Natural killer cell (primary cell): ENCODE measurements around the gene OR51B5. TPM values are rescaled to one million over a fixed set of nuclear protein-coding genes. Genes with fewer than 3 reads are reported as not detected.

Experiments
- ATAC-seq, 3 donors: fragments of 150-1000 bp in 2 of 3; fragments of 200-7000 bp in 1 of 3; cut with Tn5 transposase; 1 replicate in 1 of 3; 2 replicates in 2 of 3; pipeline ENCODE4 v1.10.0; 2021; ENCODE audit warnings: mild to moderate bottlenecking in 2 of 3, moderate library complexity in 2 of 3
- DNase-seq, 2 donors: peaks; one replicate each; pipeline versions ENCODE4 v3.0.0 to v3.0.0-alpha.2; 2013 to 2021; ENCODE audit warnings: mixed read lengths in 1 of 2
- H3K27ac ChIP-seq: one replicate; pipeline ENCODE4 v1.5.1; 2013; ENCODE audit warnings: mild to moderate bottlenecking, low read length
- H3K27me3 ChIP-seq: one replicate; pipeline ENCODE4 v1.6.1; 2013; ENCODE audit warnings: low read length; ENCODE audit not compliant: control insufficient read depth, insufficient read depth
- H3K36me3 ChIP-seq: one replicate; pipeline ENCODE4 v1.6.1; 2013; ENCODE audit warnings: low read length; ENCODE audit not compliant: control insufficient read depth, insufficient read depth
- H3K4me1 ChIP-seq: one replicate; pipeline ENCODE4 v1.6.1; 2013; ENCODE audit warnings: low read length; ENCODE audit not compliant: control insufficient read depth, insufficient read depth
- H3K4me3 ChIP-seq: one replicate; pipeline ENCODE4 v1.5.1; 2013; ENCODE audit warnings: low read length
- H3K9me3 ChIP-seq: one replicate; pipeline ENCODE4 v1.6.1; 2013; ENCODE audit warnings: low read length; ENCODE audit not compliant: control insufficient read depth, insufficient read depth
- H3K27ac Mint-ChIP-seq, 2 donors: one replicate each; pipeline ENCODE4 v1.8.0; 2022; ENCODE audit warnings: mild to moderate bottlenecking in 2 of 2, mixed read lengths in 2 of 2, moderate library complexity in 1 of 2
- H3K27me3 Mint-ChIP-seq, 2 donors: one replicate each; pipeline ENCODE4 v1.8.0; 2022; ENCODE audit warnings: low read depth in 2 of 2, mixed read lengths in 2 of 2
- H3K36me3 Mint-ChIP-seq: one replicate; pipeline ENCODE4 v1.8.0; 2022; ENCODE audit warnings: mixed read lengths
- H3K4me1 Mint-ChIP-seq, 2 donors: one replicate each; pipeline ENCODE4 v1.8.0; 2022; ENCODE audit warnings: mixed read lengths in 2 of 2
- H3K4me3 Mint-ChIP-seq: one replicate; pipeline ENCODE4 v1.8.0; 2022; ENCODE audit warnings: mild to moderate bottlenecking, moderate library complexity, mixed read lengths
- H3K9me3 Mint-ChIP-seq, 2 donors: one replicate each; pipeline ENCODE4 v1.8.0; 2022; ENCODE audit warnings: mixed read lengths in 2 of 2
- WGBS: methylation state at CpG from one replicate; pipeline ENCODE4 v1.1.7; 2013; ENCODE audit warnings: missing lambda C conversion rate; ENCODE audit not compliant: insufficient coverage; 5-methylcytosine and 5-hydroxymethylcytosine counted together
- intact Hi-C: fragments of 100-400 bp; cut with micrococcal nuclease; formaldehyde crosslinking; loops from one replicate; pipeline ENCODE4 v1.14.2; 2022
- total RNA-seq, 4 donors: library from RNA; stranded (reverse); fragments of 120-200 nt in 1 of 4; gene quantifications; one replicate each; pipeline versions ENCODE4 v1.2.3 to v1.2.4, GENCODE V29; 2013 to 2022
- TF ChIP-seq, protein P1 (sequence below): fragments of 200-600 bp; IDR thresholded peaks from one replicate; pipeline ENCODE4 v1.8.0; 2022; ENCODE audit warnings: antibody characterized with exemption

OR51B5 gene
- total RNA-seq, 3 donors from 2014 or later (not counting 1 experiment from before 2014, with no cell fraction given): not detected

DNA sequence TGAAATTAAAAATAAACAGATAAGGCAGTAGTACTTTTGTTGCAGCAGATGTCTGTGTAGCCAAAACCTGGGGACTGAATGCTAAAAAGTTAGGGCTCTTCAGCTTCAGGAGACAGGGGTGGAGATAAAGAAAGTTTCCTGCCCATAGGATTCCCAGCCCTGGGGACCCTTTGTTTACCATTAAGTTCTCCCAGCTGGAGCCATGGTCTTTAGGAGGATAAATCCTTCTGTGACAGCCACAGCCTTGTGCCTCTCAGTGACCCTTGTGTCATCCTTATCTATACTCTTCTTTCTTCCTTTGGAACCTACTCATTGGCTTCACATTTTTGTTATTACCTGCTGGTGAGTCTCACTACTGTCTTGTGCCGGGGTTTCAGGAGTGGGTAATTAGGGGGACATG, 40.3 kb upstream of the OR51B5 start, which contains the start of gene OR51M1:
Gene OR51M1, plus strand, starts transcription at position 237 of the 400 bp plus-strand sequence. CDS start 5,587 bp downstream, outside the sequence.
- WGBS: 76% methylated on average over 1 of the region's 1 CpG

DNA sequence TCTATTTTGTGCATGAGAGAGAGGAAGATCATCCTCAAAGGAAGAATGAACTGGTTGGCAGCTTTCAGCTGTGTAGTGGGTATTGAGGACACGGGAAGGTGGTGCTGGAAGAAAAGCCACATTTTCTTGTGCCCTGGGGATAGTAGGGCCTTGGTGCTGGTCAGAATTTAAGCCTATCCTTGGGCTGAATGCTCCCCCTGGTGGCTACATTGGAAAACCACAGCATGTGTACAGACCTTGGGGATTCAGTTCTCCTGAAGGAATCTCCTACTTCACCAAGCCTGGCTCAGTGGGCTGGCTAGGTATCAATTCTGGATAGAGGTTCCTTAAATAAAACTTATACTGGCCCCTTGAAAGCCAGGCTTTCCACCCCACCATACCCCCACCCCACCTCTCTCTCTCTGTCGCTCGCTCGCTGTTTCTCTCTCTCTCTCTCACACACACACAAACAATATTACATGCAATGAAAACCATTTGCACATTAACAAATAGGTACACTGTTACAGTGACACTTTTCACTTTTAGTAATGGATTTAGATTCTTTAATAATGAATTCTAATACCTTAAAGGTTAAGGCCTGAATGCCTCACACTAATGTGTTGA, 37.5 kb upstream of the OR51B5 start:
- DNase-seq (peak in 1 of 2 donors; percentile 19), ATAC-seq (peak in 1 of 3 donors; percentile 42)
- Histone ChIP-seq H3K27me3 (no peaks in the 10 kb centered on the region), H3K4me3 (no peak overlapping the region), H3K9me3 (no peaks in the 10 kb centered on the region), H3K27ac (no peak overlapping the region), H3K4me1 (no peaks in the 10 kb centered on the region), H3K36me3 (no peaks in the 10 kb centered on the region)
- TF ChIP-seq, protein P1, sequence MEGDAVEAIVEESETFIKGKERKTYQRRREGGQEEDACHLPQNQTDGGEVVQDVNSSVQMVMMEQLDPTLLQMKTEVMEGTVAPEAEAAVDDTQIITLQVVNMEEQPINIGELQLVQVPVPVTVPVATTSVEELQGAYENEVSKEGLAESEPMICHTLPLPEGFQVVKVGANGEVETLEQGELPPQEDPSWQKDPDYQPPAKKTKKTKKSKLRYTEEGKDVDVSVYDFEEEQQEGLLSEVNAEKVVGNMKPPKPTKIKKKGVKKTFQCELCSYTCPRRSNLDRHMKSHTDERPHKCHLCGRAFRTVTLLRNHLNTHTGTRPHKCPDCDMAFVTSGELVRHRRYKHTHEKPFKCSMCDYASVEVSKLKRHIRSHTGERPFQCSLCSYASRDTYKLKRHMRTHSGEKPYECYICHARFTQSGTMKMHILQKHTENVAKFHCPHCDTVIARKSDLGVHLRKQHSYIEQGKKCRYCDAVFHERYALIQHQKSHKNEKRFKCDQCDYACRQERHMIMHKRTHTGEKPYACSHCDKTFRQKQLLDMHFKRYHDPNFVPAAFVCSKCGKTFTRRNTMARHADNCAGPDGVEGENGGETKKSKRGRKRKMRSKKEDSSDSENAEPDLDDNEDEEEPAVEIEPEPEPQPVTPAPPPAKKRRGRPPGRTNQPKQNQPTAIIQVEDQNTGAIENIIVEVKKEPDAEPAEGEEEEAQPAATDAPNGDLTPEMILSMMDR: no peak
- no peak overlapping the region for H3K4me3 Mint-ChIP-seq
- H3K9me3 Mint-ChIP-seq: no peaks in the 10 kb centered on the region
- 76% methylated on average over 4 of the region's 4 CpGs for WGBS
- no peak overlapping the region for H3K27ac Mint-ChIP-seq
- H3K36me3 Mint-ChIP-seq: no peaks in the 10 kb centered on the region
- H3K27me3 Mint-ChIP-seq: no peaks in the 10 kb centered on the region
- intact Hi-C loops: no loop called here
- no peaks in the 10 kb centered on the region for H3K4me1 Mint-ChIP-seq

More for the DNA sequence above, 40.3 kb upstream of the OR51B5 start, which contains the start of gene OR51M1:
- TF ChIP-seq, protein P1: no peak
- Mint-ChIP-seq H3K27me3 (no peaks in the 10 kb centered on the region), H3K4me3 (no peak within 1 kb of the TSS), H3K4me1 (no peaks in the 10 kb centered on the region), H3K36me3 (no peaks in the 10 kb centered on the region), H3K9me3 (no peaks in the 10 kb centered on the region), H3K27ac (no peak within 1 kb of the TSS)
- H3K27me3 ChIP-seq: no peaks in the 10 kb centered on the region
- intact Hi-C loops: no loop called here
- no peaks in the 10 kb centered on the region for H3K9me3 ChIP-seq
- no peak within 1 kb of the TSS for H3K27ac ChIP-seq
- DNase-seq: no peak
- no peak for ATAC-seq
- no peaks in the 10 kb centered on the region for H3K36me3 ChIP-seq
- no peaks in the 10 kb centered on the region for H3K4me1 ChIP-seq
- no peak within 1 kb of the TSS for H3K4me3 ChIP-seq

DNA sequence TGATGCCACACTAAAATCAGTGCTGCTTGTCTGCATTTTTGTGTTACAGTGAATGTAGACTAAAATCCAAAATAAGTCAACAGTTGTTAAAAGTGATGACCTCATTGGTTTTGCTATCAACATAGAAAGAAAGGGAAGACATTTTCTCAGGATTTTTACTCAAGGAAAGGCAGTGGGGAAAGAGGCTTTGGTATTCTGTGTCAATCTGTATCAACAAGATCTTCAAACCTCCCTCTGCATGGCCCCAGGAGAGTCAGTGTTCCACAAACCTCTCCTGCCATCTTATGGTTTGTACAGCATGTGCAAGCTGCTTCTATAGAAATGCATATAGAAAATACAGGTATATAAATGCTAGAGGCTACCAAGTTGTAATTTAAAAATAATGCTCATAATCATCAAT, 26.5 kb upstream of the OR51B5 start:
- Histone ChIP-seq H3K27me3 (no peaks in the 10 kb centered on the region), H3K27ac (no peak overlapping the region), H3K4me1 (no peaks in the 10 kb centered on the region), H3K4me3 (no peak overlapping the region), H3K36me3 (no peaks in the 10 kb centered on the region), H3K9me3 (no peaks in the 10 kb centered on the region)
- H3K36me3 Mint-ChIP-seq: no peaks in the 10 kb centered on the region
- no peaks in the 10 kb centered on the region for H3K4me1 Mint-ChIP-seq
- no peaks in the 10 kb centered on the region for H3K27me3 Mint-ChIP-seq
- intact Hi-C loops: no loop called here
- ATAC-seq: no peak
- DNase-seq: no peak
- no peak overlapping the region for H3K4me3 Mint-ChIP-seq
- TF ChIP-seq, protein P1: no peak
- H3K9me3 Mint-ChIP-seq: no peaks in the 10 kb centered on the region
- H3K27ac Mint-ChIP-seq: no peak overlapping the region

DNA sequence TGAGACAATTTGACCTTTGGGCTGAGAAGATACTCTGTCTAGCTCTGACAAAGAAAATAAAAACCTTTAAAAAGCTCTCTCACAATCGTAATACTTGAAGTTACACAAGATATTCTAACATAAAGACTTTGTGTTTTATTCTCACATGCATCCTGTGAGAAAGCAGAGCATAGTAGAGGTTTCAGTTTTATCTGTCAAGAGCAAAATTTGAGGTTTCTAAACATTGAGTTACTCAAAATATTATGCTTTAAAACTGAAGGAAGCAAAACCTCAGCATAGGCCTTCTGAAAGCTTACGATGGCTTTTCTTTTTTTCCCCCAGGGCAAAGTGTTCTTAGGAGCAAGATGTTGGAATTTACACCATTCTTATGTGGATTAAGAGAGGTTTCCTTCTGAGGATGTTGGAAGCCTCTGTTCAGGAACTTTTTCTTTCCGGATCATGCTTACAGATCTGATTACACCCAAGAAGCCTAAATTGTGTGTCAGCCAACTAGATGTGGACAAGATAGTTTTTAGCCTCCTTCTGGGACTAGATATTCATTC, 25.2 kb upstream of the OR51B5 start:
- Histone ChIP-seq H3K9me3 (no peaks in the 10 kb centered on the region), H3K27me3 (no peaks in the 10 kb centered on the region), H3K27ac (no peak overlapping the region), H3K4me3 (no peak overlapping the region), H3K36me3 (no peaks in the 10 kb centered on the region), H3K4me1 (no peaks in the 10 kb centered on the region)
- H3K36me3 Mint-ChIP-seq: no peaks in the 10 kb centered on the region
- no peaks in the 10 kb centered on the region for H3K27me3 Mint-ChIP-seq
- intact Hi-C loops: no loop called here
- 93% methylated on average over 2 of the region's 3 CpGs for WGBS
- no peak overlapping the region for H3K27ac Mint-ChIP-seq
- TF ChIP-seq, protein P1: no peak
- no peak overlapping the region for H3K4me3 Mint-ChIP-seq
- no peak for ATAC-seq
- no peaks in the 10 kb centered on the region for H3K4me1 Mint-ChIP-seq
- no peaks in the 10 kb centered on the region for H3K9me3 Mint-ChIP-seq
- DNase-seq: no peak
